Panc1 (cell line): Measurements from ENCODE around the gene DCAF5. TPM values are rescaled to one million over a fixed set of nuclear protein-coding genes. Genes with fewer than 3 reads are reported as not detected.

Experiments
- ATAC-seq: fragments of 200-7000 bp; cut with Tn5 transposase; 2 replicates; pipeline ENCODE4 v1.9.1; 2020; ENCODE audit warnings: mild to moderate bottlenecking, moderate library complexity
- BruUV-seq: library from RNA; stranded (reverse); fragments of 400-500 nt; replicated peaks from 2 replicates; lab custom pipeline; 2021; lab: Mats Ljungman, UMichigan
- CTCF ChIA-PET: fragments of 300-600 bp; sonication (Branson Sonifier 250); formaldehyde crosslinking; loops from one replicate; lab custom pipeline; 2022; ENCODE audit warnings: antibody characterized with exemption; lab: Charles Lee
- POLR2A ChIA-PET: fragments of 300-600 bp; sonication (Branson Sonifier 250); formaldehyde crosslinking; loops from one replicate; lab custom pipeline; 2022; ENCODE audit warnings: antibody characterized with exemption; lab: Charles Lee
- DNase-seq: peaks from one replicate; pipeline ENCODE4 v3.0.0-alpha.2; 2010; ENCODE audit warnings: low read depth, low spot score
- H3K27ac ChIP-seq: 2 replicates; pipeline ENCODE4 v1.5.1; 2011; ENCODE audit warnings: mild to moderate bottlenecking, low read length, inconsistent platforms
- H3K27me3 ChIP-seq: fragments of 200-500 bp; sonication (Bioruptor generic); 2 replicates; pipeline ENCODE4 v1.6.0; 2014; ENCODE audit warnings: low read length, inconsistent platforms; ENCODE audit not compliant: control insufficient read depth, insufficient read depth
- H3K36me3 ChIP-seq: fragments of 200-500 bp; sonication (Bioruptor generic); 2 replicates; pipeline ENCODE4 v1.5.1; 2014; ENCODE audit warnings: inconsistent platforms, mild to moderate bottlenecking, low read length, moderate library complexity; ENCODE audit not compliant: control insufficient read depth, insufficient read depth
- H3K4me1 ChIP-seq: 2 replicates; pipeline ENCODE4 v1.5.1; 2011; ENCODE audit warnings: inconsistent platforms, mild to moderate bottlenecking, low read length, moderate library complexity; ENCODE audit not compliant: control insufficient read depth, insufficient read depth
- H3K4me3 ChIP-seq, 2 experiments: 2 replicates each; pipeline ENCODE4 v1.5.1; 2011 to 2012; ENCODE audit warnings: low read depth in 2 of 2, low read length in 2 of 2, mild to moderate bottlenecking in 2 of 2, inconsistent platforms in 1 of 2, moderate library complexity in 1 of 2
- H3K9me3 ChIP-seq: fragments of 200-500 bp; sonication (Bioruptor generic); 2 replicates; pipeline ENCODE4 v1.5.1; 2014; ENCODE audit warnings: low read depth, mild to moderate bottlenecking, inconsistent platforms, low read length, moderate library complexity; ENCODE audit not compliant: control insufficient read depth, insufficient read depth
- POLR2AphosphoS5 ChIP-seq: IDR thresholded peaks from 2 replicates; pipeline ENCODE4 v1.6.1; 2012; ENCODE audit warnings: mild to moderate bottlenecking, low read depth, low read length, moderate library complexity
- REST ChIP-seq, 2 experiments: IDR thresholded peaks; 2 replicates each; pipeline ENCODE4 v1.6.1; 2011 to 2012; ENCODE audit warnings: low read depth in 2 of 2, control low read depth in 1 of 2, low read length in 1 of 2, mild to moderate bottlenecking in 1 of 2, moderate library complexity in 1 of 2; ENCODE audit not compliant: insufficient read depth in 1 of 2
- SIN3A ChIP-seq: IDR thresholded peaks from 2 replicates; pipeline ENCODE4 v1.6.1; 2012; ENCODE audit warnings: low read depth, mild to moderate bottlenecking, low read length, moderate library complexity, borderline replicate concordance; ENCODE audit not compliant: insufficient read depth
- TCF7L2 ChIP-seq: IDR thresholded peaks from 2 replicates; pipeline ENCODE4 v1.6.1; 2011; ENCODE audit warnings: mild to moderate bottlenecking, low read depth, low read length, inconsistent platforms
- in situ Hi-C: cut with HindIII; loops from 2 replicates; pipeline ENCODE4 v1.10.0; 2016; ENCODE audit warnings: low sequenced_read_pairs, low pct_unique_long_range_greater_than_20kb
- intact Hi-C: fragments of 100-400 bp; cut with micrococcal nuclease; formaldehyde crosslinking; loops from one replicate; pipeline ENCODE4 v1.10.0; 2022; ENCODE audit not compliant: unreplicated experiment
- total RNA-seq: library from RNA; stranded (reverse); gene quantifications from one replicate; pipeline ENCODE4 v1.2.1, GENCODE V29; 2021; ENCODE audit not compliant: unreplicated experiment
- TF ChIP-seq, protein P1 (sequence below): fragments of 450-650 bp; IDR thresholded peaks from 2 replicates; pipeline ENCODE4 v1.5.1; 2017; ENCODE audit warnings: mild to moderate bottlenecking

DCAF5 gene
- total RNA-seq, 1 experiment from 2014 or later, result 27.6 TPM

DNA sequence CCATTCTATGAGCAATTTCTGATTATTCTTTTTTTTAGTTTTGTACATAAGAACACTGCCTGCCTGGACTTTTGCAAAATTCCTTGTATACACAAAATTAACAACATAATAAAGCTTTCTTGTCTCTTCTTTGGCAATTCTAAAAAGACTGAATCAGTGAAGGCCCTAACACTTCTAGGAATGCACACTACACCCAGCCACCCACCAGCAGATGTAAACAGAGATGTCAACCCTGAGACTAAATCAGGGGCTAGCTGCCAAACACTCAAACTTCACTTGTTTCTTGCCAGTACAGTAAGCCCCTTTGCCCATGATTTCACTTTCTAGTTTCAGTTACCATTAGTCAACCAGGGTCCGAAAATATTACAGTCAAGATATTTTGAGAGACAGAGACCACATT, 15.5 kb downstream of the DCAF5 start:
- in situ Hi-C loops (no loop called here), intact Hi-C loops (loop anchor here (10.0 kb wide), 1 partner anchor 77 kb away; no protein-coding TSS in a partner anchor)
- BruUV-seq, result no TSS peak
- no peaks in the 10 kb centered on the region for H3K27me3 ChIP-seq
- H3K4me3 ChIP-seq, result no peak overlapping the region
- H3K27ac ChIP-seq, result no peak overlapping the region
- POLR2A ChIA-PET, result no interaction called here
- CTCF ChIA-PET, result no interaction called here
- H3K9me3 ChIP-seq, result no peaks in the 10 kb centered on the region
- TF ChIP-seq, protein P1, sequence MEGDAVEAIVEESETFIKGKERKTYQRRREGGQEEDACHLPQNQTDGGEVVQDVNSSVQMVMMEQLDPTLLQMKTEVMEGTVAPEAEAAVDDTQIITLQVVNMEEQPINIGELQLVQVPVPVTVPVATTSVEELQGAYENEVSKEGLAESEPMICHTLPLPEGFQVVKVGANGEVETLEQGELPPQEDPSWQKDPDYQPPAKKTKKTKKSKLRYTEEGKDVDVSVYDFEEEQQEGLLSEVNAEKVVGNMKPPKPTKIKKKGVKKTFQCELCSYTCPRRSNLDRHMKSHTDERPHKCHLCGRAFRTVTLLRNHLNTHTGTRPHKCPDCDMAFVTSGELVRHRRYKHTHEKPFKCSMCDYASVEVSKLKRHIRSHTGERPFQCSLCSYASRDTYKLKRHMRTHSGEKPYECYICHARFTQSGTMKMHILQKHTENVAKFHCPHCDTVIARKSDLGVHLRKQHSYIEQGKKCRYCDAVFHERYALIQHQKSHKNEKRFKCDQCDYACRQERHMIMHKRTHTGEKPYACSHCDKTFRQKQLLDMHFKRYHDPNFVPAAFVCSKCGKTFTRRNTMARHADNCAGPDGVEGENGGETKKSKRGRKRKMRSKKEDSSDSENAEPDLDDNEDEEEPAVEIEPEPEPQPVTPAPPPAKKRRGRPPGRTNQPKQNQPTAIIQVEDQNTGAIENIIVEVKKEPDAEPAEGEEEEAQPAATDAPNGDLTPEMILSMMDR, result no peak
- TF ChIP-seq POLR2AphosphoS5 (no peak), REST (IDR thresholded peaks at IDR 0.05; ENCODE audit: insufficient read depth in 1 of 2, low read depth in 2 of 2, low read length in 1 of 2) (no peak), SIN3A (no peak), TCF7L2 (no peak)
- no peak for DNase-seq
- H3K36me3 ChIP-seq, result no peaks in the 10 kb centered on the region
- no peak for ATAC-seq
- H3K4me1 ChIP-seq, result peaks cover 15% of the 10 kb centered on the region

DNA sequence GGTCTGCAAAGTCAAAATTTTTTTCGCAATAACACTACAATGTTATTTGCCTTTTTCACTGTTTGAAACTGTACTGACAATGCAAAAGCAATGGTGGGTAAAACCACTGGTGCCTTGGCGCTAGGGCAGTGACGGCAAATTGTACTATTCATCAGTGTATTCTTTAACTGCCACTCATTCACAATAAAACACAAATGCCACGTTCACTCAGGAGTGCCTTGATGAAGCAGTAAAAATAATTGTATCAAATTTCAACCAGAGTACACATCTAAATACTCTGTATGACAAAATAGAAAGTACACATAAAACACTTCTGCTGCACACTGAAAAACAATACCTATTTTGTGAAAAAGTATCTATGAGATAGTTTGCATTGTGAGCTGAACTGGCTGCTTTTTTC, 17.8 kb downstream of the DCAF5 start:
- DNase-seq, result no peak
- no peaks in the 10 kb centered on the region for H3K27me3 ChIP-seq
- no peak overlapping the region for H3K27ac ChIP-seq
- H3K36me3 ChIP-seq, result no peaks in the 10 kb centered on the region
- in situ Hi-C loops (no loop called here), intact Hi-C loops (loop anchor here (10.0 kb wide), 1 partner anchor 80 kb away; no protein-coding TSS in a partner anchor)
- no peak for ATAC-seq
- BruUV-seq, result no TSS peak
- ChIA-PET POLR2A (no interaction called here), CTCF (no interaction called here)
- H3K4me3 ChIP-seq, result no peak overlapping the region
- H3K4me1 ChIP-seq, result peaks cover 17% of the 10 kb centered on the region
- no peaks in the 10 kb centered on the region for H3K9me3 ChIP-seq
- TF ChIP-seq, protein P1, result no peak
- TF ChIP-seq SIN3A (no peak), POLR2AphosphoS5 (no peak), TCF7L2 (no peak)
